Esophagus muscularis mucosa (tissue), 4 donors: ENCODE data around the gene LRIT2. TPM values are rescaled to one million over a fixed set of nuclear protein-coding genes. Genes with fewer than 3 reads are reported as not detected.

ENCODE experiments used
- DNase-seq: peaks from one replicate; pipeline ENCODE4 v3.0.0-alpha.2; 2017; ENCODE audit errors: extremely low spot score
- H3K27ac ChIP-seq, 4 donors: fragments of 200-600 bp; sonication (generic); replicated peaks in 1 of 4; 1 replicate in 3 of 4; 2 replicates in 1 of 4; pipeline ENCODE4 v1.5.1; 2016 to 2019; ENCODE audit warnings: mild to moderate bottlenecking in 1 of 4
- H3K27me3 ChIP-seq, 4 donors: fragments of 200-600 bp; sonication (generic); one replicate each; pipeline versions ENCODE4 v1.5.1 to v1.6.0; 2016 to 2019
- H3K36me3 ChIP-seq, 4 donors: fragments of 200-600 bp; sonication (generic); one replicate each; pipeline ENCODE4 v1.5.1; 2016 to 2019
- H3K4me1 ChIP-seq, 4 donors: fragments of 200-600 bp; sonication (generic); one replicate each; pipeline ENCODE4 v1.5.1; 2016 to 2019
- H3K4me3 ChIP-seq, 4 donors: fragments of 200-600 bp; sonication (generic); 1 replicate in 2 of 4; 2 replicates in 2 of 4; pipeline ENCODE4 v1.5.1; 2016 to 2019; ENCODE audit warnings: mild to moderate bottlenecking in 4 of 4, moderate library complexity in 1 of 4
- H3K9me3 ChIP-seq, 4 donors: fragments of 200-600 bp; sonication (generic); 1 replicate in 3 of 4; 2 replicates in 1 of 4; pipeline ENCODE4 v1.5.1; 2016 to 2019
- CTCF ChIP-seq, 3 experiments: fragments of 200-600 bp in 2 of 3; fragments of 450-650 bp in 1 of 3; sonication (generic) in 2 of 3; IDR thresholded peaks; one replicate each; pipeline ENCODE4 v1.5.1; 2017 to 2019; ENCODE audit warnings: antibody characterized with exemption in 3 of 3, mild to moderate bottlenecking in 2 of 3, moderate library complexity in 1 of 3
- EP300 ChIP-seq: sonication (generic); formaldehyde crosslinking; IDR thresholded peaks from one replicate; pipeline ENCODE4 v1.6.1; 2017; ENCODE audit warnings: antibody characterized with exemption
- POLR2A ChIP-seq: fragments of 450-650 bp; IDR thresholded peaks from one replicate; pipeline ENCODE4 v1.6.1; 2017; ENCODE audit warnings: antibody characterized with exemption, moderate library complexity, mild to moderate bottlenecking, low read depth
- POLR2AphosphoS5 ChIP-seq, 2 donors: sonication (generic); formaldehyde crosslinking; IDR thresholded peaks; one replicate each; pipeline ENCODE4 v1.6.1; 2017; ENCODE audit warnings: antibody characterized with exemption in 2 of 2
- WGBS: methylation state at CpG from one replicate; pipeline ENCODE4 v1.1.5; 2018; 5-methylcytosine and 5-hydroxymethylcytosine counted together
- intact Hi-C: fragments of 100-400 bp; cut with DNase I; formaldehyde crosslinking; loops from one replicate; pipeline ENCODE4 v1.15.1; 2023
- total RNA-seq, 4 donors: library from RNA; depleted of rRNA; stranded (reverse); fragments of >200 nt; gene quantifications; one replicate each; pipeline versions ENCODE4 v1.1.0 to v1.2.1, GENCODE V29; 2016

The LRIT2 gene
- total RNA-seq, 4 donors from 2014 or later: 0.19 TPM; not detected in 3

- Histone ChIP-seq H3K9me3 (no peaks in the 10 kb centered on the region), H3K4me1 (no peaks in the 10 kb centered on the region), H3K36me3 (no peaks in the 10 kb centered on the region), H3K27ac (no peak overlapping the region), H3K27me3 (peaks cover 0 to 46% (median 0%) of the 10 kb centered on the region in 4 donors), H3K4me3 (no peak overlapping the region)
- 92% methylated on average over 4 of the region's 4 CpGs for WGBS
- intact Hi-C loops: no loop called here
- no peak for TF ChIP-seq POLR2AphosphoS5 (IDR thresholded peaks at IDR 0.05)
- no peak for TF ChIP-seq POLR2A
- TF ChIP-seq CTCF (IDR thresholded peaks at IDR 0.05): no peak
- TF ChIP-seq EP300: no peak
- no peak for DNase-seq
These were observed 9.1 kb upstream of the LRIT2 start for GRCh38 chr10:84234479-84234878.

GRCh38 chr10:84233940-84234339 is 8.6 kb upstream of the LRIT2 start:
- TF ChIP-seq POLR2A (no peak), CTCF (IDR thresholded peaks at IDR 0.05) (no peak), EP300 (no peak), POLR2AphosphoS5 (IDR thresholded peaks at IDR 0.05) (no peak)
- Histone ChIP-seq H3K36me3 (no peaks in the 10 kb centered on the region), H3K9me3 (no peaks in the 10 kb centered on the region), H3K27ac (no peak overlapping the region), H3K4me3 (no peak overlapping the region), H3K4me1 (no peaks in the 10 kb centered on the region), H3K27me3 (peaks cover 0 to 46% (median 0%) of the 10 kb centered on the region in 4 donors)
- DNase-seq: no peak
- WGBS: 95% methylated on average over 4 of the region's 4 CpGs
- intact Hi-C loops: no loop called here

GRCh38 chr10:84232376-84232775 is 7.0 kb upstream of the LRIT2 start:
- H3K27ac ChIP-seq: no peak overlapping the region
- peaks cover 0 to 35% (median 0%) of the 10 kb centered on the region in 4 donors for H3K27me3 ChIP-seq
- TF ChIP-seq EP300 (no peak), POLR2A (no peak), CTCF (IDR thresholded peaks at IDR 0.05) (no peak), POLR2AphosphoS5 (IDR thresholded peaks at IDR 0.05) (no peak)
- no peaks in the 10 kb centered on the region for H3K36me3 ChIP-seq
- no peak overlapping the region for H3K4me3 ChIP-seq
- no peaks in the 10 kb centered on the region for H3K4me1 ChIP-seq
- H3K9me3 ChIP-seq: no peaks in the 10 kb centered on the region
- 87% methylated on average over 7 of the region's 10 CpGs for WGBS
- intact Hi-C loops: no loop called here
- DNase-seq: no peak

GRCh38 chr10:84230359-84230758 is 5.0 kb upstream of the LRIT2 start:
- no peak for TF ChIP-seq POLR2A
- no peak for TF ChIP-seq EP300
- TF ChIP-seq CTCF (IDR thresholded peaks at IDR 0.05): no peak
- no peak for TF ChIP-seq POLR2AphosphoS5 (IDR thresholded peaks at IDR 0.05)
- no peak for DNase-seq

DNA sequence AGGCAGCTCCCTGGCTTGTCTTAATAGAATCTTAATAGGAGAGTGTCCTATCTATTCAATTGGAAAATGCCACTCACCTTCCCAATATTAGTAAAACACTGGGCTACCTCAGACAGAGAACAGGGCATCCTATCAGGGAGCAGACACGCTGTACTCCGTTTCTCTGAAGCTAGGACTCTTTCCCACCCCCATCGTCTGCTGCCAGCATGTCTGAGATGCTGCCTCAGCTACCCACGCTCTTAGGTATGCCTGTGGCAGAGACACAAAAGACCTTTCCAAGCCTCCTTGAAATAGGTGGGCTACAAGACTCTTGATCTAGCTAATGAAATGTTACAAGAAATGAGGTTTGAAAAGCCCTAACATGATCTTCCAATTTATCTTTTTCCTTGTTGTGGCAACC is 2.5 kb upstream of the LRIT2 start:
- Histone ChIP-seq H3K27me3 (peaks cover 0 to 18% (median 0%) of the 10 kb centered on the region in 4 donors), H3K36me3 (no peaks in the 10 kb centered on the region), H3K9me3 (no peaks in the 10 kb centered on the region), H3K4me1 (no peaks in the 10 kb centered on the region), H3K27ac (no peak overlapping the region), H3K4me3 (no peak overlapping the region)
- DNase-seq: no peak
- no peak for TF ChIP-seq POLR2AphosphoS5 (IDR thresholded peaks at IDR 0.05)
- TF ChIP-seq POLR2A: no peak
- no peak for TF ChIP-seq EP300
- TF ChIP-seq CTCF (IDR thresholded peaks at IDR 0.05): no peak
- 71% methylated on average over 4 of the region's 4 CpGs for WGBS
- intact Hi-C loops: no loop called here

More at GRCh38 chr10:84230359-84230758, 5.0 kb upstream of the LRIT2 start:
- WGBS: 78% methylated on average over 1 of the region's 1 CpG
- H3K4me1 ChIP-seq: no peaks in the 10 kb centered on the region
- peaks cover 0 to 17% (median 0%) of the 10 kb centered on the region in 4 donors for H3K27me3 ChIP-seq
- no peak overlapping the region for H3K27ac ChIP-seq
- H3K4me3 ChIP-seq: no peak overlapping the region
- no peaks in the 10 kb centered on the region for H3K36me3 ChIP-seq
- intact Hi-C loops: no loop called here
- H3K9me3 ChIP-seq: no peaks in the 10 kb centered on the region
